Astrocyte (in vitro differentiated cells and primary cell): ENCODE measurements around the gene KRT17.

ENCODE experiments used
- CTCF ChIP-seq: IDR thresholded peaks from 2 replicates; pipeline ENCODE4 v1.5.1; 2011; ENCODE audit warnings: low read depth, mild to moderate bottlenecking, inconsistent platforms, low read length, moderate library complexity; ENCODE audit not compliant: insufficient read depth
- EZH2 ChIP-seq: IDR thresholded peaks from 2 replicates; pipeline ENCODE4 v1.6.1; 2012; ENCODE audit warnings: mild to moderate bottlenecking, low read length, inconsistent platforms; ENCODE audit not compliant: insufficient read depth

GRCh38 chr17:41580244-41580575 lies 44.2 kb downstream of the KRT17 start:
- TF ChIP-seq CTCF (no peak), EZH2 (no peak)
